NCI-H524 treated with DMSO at 0.1 percent for 48 hours (cell line): Measurements from ENCODE around the gene SBDS.
"Not testable (repeated sequence)": the region's sequence is repeated elsewhere in the genome, so short reads cannot be mapped to it uniquely, and the experiment has no call there.

Source experiments
- DNase-seq: peaks from one replicate; lab custom pipeline; 2025; lab: John Stamatoyannopoulos, UW

SBDS gene

GRCh38 chr7:66995050-66995776 is at the start of gene SBDS:
Gene SBDS, minus strand, starts transcription at chr7:66995586. Its CDS starts 169 bp downstream, at chr7:66995417.
- DNase-seq = peak; percentile 83

- DNase-seq = not testable (repeated sequence)
These were observed 48.2 kb upstream of the SBDS start for GRCh38 chr7:67043559-67043930.

- DNase-seq = not testable (repeated sequence)
These were observed 47.6 kb upstream of the SBDS start for GRCh38 chr7:67042781-67043558.

GRCh38 chr7:67040832-67041231 is 45.4 kb upstream of the SBDS start:
- not testable (repeated sequence) for DNase-seq

GRCh38 chr7:67036432-67037395 is 41.3 kb upstream of the SBDS start:
- DNase-seq = not testable (repeated sequence)

- no peak for DNase-seq
These were observed 37.9 kb upstream of the SBDS start for GRCh38 chr7:67033251-67033650.

- not testable (repeated sequence) for DNase-seq
These were observed 36.3 kb upstream of the SBDS start for GRCh38 chr7:67031685-67032084.

- DNase-seq = not testable (repeated sequence)
These were observed 30.1 kb upstream of the SBDS start for GRCh38 chr7:67025459-67025858.

- DNase-seq = no peak
These were observed 27.1 kb upstream of the SBDS start for GRCh38 chr7:67022511-67022910.

- no peak for DNase-seq
These were observed 25.9 kb upstream of the SBDS start for GRCh38 chr7:67021260-67021659.

- peak; percentile 46 for DNase-seq
These were observed 24.4 kb upstream of the SBDS start for GRCh38 chr7:67019562-67020390.

GRCh38 chr7:67018940-67019339 is 23.6 kb upstream of the SBDS start:
- no peak for DNase-seq

GRCh38 chr7:67017971-67018370 is 22.6 kb upstream of the SBDS start:
- DNase-seq = not testable (repeated sequence)

GRCh38 chr7:67014076-67014622 is 18.8 kb upstream of the SBDS start:
- not testable (repeated sequence) for DNase-seq

- not testable (repeated sequence) for DNase-seq
These were observed 14.3 kb upstream of the SBDS start for GRCh38 chr7:67009677-67010076.

GRCh38 chr7:67008260-67008659 is 12.9 kb upstream of the SBDS start:
- no peak for DNase-seq

GRCh38 chr7:67006965-67007364 is 11.6 kb upstream of the SBDS start:
- no peak for DNase-seq

- DNase-seq = not testable (repeated sequence)
These were observed 8.8 kb upstream of the SBDS start for GRCh38 chr7:67004145-67004544.

GRCh38 chr7:67000601-67001258 is 5.3 kb upstream of the SBDS start:
- DNase-seq = not testable (repeated sequence)
